GM12872 (cell line): ENCODE measurements around the gene SLC16A2.

Experiments used
- CTCF ChIP-seq: IDR thresholded peaks from 3 replicates; pipeline ENCODE4 v1.5.1; 2011; ENCODE audit warnings: low read depth, mild to moderate bottlenecking, low read length, moderate library complexity; ENCODE audit not compliant: insufficient read depth

Gene SLC16A2

GRCh38 chrX:74421036-74421739, at the start of gene SLC16A2:
SLC16A2 (plus strand) TSS chrX:74421493; CDS start chrX:74421638, 145 bp downstream.
- no peak for TF ChIP-seq CTCF

- no peak for TF ChIP-seq CTCF
Observed at GRCh38 chrX:74372272-74372671, 49.0 kb upstream of the SLC16A2 start.

GRCh38 chrX:74377282-74377681, 44.0 kb upstream of the SLC16A2 start:
- no peak for TF ChIP-seq CTCF

DNA sequence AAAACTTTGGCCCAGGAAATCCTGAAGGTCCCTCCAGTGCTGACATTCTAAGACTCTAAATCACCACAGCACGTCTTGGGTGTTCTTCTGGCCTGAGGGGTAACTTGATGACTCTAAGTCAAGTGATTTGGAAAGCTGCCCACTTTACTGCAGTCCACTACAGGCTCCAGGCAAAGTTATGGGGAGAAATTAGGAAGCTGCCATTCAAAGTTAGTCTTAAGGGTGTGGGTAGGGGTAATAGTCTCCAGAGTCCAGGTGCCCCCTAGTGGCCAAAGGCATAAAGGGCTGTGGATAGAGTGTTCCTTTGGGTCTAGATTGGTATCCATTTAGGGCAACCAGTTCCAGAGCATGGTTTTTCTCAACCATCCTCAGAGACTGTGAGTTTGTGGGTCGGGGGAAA, 38.7 kb upstream of the SLC16A2 start:
- peak; percentile 83 for TF ChIP-seq CTCF

DNA sequence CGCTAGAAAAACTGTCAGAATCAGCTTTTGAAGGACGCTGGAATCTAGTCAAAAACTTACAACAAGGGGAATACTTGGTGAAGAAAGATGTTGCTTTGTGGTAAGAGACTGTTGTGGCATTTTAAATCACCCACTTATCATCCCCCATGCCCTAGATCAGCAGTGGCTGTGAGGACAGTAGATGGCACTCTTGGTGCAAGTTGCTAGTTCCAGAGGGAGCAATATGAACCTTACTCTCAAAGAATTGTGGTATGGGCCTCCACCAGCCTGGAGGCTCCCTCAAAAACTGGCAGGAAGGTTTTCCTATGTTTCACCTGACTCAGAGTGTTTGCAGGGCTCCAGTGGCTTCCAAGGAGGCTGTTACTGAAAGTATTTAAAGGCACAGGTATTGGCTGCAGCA, 37.7 kb upstream of the SLC16A2 start:
- TF ChIP-seq CTCF = peak; percentile 31; the same call in 1 of the 3 replicates

DNA sequence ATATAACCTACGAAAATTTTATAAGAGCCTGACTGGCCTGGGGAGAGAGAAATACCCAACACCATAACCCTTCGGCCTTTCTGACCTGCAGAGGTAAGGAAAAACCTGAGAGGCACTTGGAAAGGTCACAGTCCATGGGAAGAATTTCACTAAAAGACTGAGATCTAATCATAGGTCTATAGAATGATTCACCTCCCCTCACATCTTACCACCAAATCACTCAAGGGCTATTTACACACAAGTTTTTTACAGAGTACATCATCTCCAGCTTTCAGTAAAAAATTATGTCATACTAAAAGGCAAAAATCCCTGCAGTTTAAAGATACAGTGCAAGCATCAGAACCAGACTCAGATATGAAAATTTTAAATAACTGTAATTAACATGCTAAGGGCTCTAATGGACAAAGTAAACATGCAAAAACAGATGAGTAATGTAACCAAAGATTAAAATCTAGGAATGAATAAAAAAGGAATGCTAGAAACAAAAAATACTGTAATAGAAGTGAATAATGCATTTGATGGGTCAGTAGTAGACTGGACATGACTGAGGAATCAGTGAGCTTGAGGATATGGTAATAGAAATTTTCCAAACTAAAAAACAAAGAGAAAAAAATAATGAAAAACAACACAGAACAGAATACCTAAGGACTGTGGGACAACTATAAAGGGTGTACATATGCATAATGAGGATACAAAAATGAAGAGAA, 32.1 kb upstream of the SLC16A2 start:
- TF ChIP-seq CTCF = no peak

- no peak for TF ChIP-seq CTCF
Observed at GRCh38 chrX:74395556-74395955, 25.7 kb upstream of the SLC16A2 start.
